Measurements from ENCODE around the gene SLC6A4. TPM values are rescaled to one million over a fixed set of nuclear protein-coding genes. Genes with fewer than 3 reads are reported as not detected.

SLC6A4 gene
- total and polyA plus RNA-seq, 2 of the 8 experiments (the other 6 are each of a cell fraction or from before 2014, with no cell fraction given), result 0.09 to 0.33 TPM

- TF ChIP-seq, protein P1, sequence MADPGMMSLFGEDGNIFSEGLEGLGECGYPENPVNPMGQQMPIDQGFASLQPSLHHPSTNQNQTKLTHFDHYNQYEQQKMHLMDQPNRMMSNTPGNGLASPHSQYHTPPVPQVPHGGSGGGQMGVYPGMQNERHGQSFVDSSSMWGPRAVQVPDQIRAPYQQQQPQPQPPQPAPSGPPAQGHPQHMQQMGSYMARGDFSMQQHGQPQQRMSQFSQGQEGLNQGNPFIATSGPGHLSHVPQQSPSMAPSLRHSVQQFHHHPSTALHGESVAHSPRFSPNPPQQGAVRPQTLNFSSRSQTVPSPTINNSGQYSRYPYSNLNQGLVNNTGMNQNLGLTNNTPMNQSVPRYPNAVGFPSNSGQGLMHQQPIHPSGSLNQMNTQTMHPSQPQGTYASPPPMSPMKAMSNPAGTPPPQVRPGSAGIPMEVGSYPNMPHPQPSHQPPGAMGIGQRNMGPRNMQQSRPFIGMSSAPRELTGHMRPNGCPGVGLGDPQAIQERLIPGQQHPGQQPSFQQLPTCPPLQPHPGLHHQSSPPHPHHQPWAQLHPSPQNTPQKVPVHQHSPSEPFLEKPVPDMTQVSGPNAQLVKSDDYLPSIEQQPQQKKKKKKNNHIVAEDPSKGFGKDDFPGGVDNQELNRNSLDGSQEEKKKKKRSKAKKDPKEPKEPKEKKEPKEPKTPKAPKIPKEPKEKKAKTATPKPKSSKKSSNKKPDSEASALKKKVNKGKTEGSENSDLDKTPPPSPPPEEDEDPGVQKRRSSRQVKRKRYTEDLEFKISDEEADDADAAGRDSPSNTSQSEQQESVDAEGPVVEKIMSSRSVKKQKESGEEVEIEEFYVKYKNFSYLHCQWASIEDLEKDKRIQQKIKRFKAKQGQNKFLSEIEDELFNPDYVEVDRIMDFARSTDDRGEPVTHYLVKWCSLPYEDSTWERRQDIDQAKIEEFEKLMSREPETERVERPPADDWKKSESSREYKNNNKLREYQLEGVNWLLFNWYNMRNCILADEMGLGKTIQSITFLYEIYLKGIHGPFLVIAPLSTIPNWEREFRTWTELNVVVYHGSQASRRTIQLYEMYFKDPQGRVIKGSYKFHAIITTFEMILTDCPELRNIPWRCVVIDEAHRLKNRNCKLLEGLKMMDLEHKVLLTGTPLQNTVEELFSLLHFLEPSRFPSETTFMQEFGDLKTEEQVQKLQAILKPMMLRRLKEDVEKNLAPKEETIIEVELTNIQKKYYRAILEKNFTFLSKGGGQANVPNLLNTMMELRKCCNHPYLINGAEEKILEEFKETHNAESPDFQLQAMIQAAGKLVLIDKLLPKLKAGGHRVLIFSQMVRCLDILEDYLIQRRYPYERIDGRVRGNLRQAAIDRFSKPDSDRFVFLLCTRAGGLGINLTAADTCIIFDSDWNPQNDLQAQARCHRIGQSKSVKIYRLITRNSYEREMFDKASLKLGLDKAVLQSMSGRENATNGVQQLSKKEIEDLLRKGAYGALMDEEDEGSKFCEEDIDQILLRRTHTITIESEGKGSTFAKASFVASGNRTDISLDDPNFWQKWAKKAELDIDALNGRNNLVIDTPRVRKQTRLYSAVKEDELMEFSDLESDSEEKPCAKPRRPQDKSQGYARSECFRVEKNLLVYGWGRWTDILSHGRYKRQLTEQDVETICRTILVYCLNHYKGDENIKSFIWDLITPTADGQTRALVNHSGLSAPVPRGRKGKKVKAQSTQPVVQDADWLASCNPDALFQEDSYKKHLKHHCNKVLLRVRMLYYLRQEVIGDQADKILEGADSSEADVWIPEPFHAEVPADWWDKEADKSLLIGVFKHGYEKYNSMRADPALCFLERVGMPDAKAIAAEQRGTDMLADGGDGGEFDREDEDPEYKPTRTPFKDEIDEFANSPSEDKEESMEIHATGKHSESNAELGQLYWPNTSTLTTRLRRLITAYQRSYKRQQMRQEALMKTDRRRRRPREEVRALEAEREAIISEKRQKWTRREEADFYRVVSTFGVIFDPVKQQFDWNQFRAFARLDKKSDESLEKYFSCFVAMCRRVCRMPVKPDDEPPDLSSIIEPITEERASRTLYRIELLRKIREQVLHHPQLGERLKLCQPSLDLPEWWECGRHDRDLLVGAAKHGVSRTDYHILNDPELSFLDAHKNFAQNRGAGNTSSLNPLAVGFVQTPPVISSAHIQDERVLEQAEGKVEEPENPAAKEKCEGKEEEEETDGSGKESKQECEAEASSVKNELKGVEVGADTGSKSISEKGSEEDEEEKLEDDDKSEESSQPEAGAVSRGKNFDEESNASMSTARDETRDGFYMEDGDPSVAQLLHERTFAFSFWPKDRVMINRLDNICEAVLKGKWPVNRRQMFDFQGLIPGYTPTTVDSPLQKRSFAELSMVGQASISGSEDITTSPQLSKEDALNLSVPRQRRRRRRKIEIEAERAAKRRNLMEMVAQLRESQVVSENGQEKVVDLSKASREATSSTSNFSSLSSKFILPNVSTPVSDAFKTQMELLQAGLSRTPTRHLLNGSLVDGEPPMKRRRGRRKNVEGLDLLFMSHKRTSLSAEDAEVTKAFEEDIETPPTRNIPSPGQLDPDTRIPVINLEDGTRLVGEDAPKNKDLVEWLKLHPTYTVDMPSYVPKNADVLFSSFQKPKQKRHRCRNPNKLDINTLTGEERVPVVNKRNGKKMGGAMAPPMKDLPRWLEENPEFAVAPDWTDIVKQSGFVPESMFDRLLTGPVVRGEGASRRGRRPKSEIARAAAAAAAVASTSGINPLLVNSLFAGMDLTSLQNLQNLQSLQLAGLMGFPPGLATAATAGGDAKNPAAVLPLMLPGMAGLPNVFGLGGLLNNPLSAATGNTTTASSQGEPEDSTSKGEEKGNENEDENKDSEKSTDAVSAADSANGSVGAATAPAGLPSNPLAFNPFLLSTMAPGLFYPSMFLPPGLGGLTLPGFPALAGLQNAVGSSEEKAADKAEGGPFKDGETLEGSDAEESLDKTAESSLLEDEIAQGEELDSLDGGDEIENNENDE (IDR thresholded peaks at IDR 0.05; ENCODE audit: insufficient replicate concordance, low read length), result no peak
- TF ChIP-seq CREB1 (IDR thresholded peaks at IDR 0.05) (no peak), CTBP2 (IDR thresholded peaks at IDR 0.05; ENCODE audit: borderline replicate concordance, insufficient read depth, insufficient read length, low read length) (no peak), EZH2 (IDR thresholded peaks at IDR 0.05; ENCODE audit: low read depth, low read length, severe bottlenecking) (no peak), NANOG (IDR thresholded peaks at IDR 0.05; ENCODE audit: insufficient read depth, low read depth, low read length, poor library complexity, severe bottlenecking) (no peak), SP2 (IDR thresholded peaks at IDR 0.05; ENCODE audit: low read length) (no peak), POLR2A (IDR thresholded peaks at IDR 0.05; ENCODE audit: control extremely low read depth in 1 of 2, low read depth in 2 of 2, low read length in 2 of 2) (no peak), POLR2AphosphoS5 (IDR thresholded peaks at IDR 0.05; ENCODE audit: low read depth, low read length) (no peak), SP1 (IDR thresholded peaks at IDR 0.05; ENCODE audit: low read depth, low read length) (no peak), SUZ12 (IDR thresholded peaks at IDR 0.05; ENCODE audit: low read length) (no peak), KDM4A (IDR thresholded peaks at IDR 0.05; ENCODE audit: low read depth, low read length, severe bottlenecking) (no peak), JUN (IDR thresholded peaks at IDR 0.05; ENCODE audit: low read depth, low read length) (no peak), ZNF274 (IDR thresholded peaks at IDR 0.05; ENCODE audit: borderline replicate concordance, extremely low read depth, low read length) (no peak)
These were observed 8.1 kb upstream of the SLC6A4 start (continued) for GRCh38 chr17:30243568-30243967.

All from H1 (cell line).